Astrocyte (in vitro differentiated cells and primary cell): Measurements from ENCODE around the gene NXT2. TPM values are rescaled to one million over a fixed set of nuclear protein-coding genes. Genes with fewer than 3 reads are reported as not detected.

Source experiments
- DNase-seq: peaks from one replicate; pipeline ENCODE4 v3.0.0-alpha.2; 2010; ENCODE audit warnings: low read depth
- FAIRE-seq: peaks from 2 replicates; lab custom pipeline; 2011; peaks lifted over from hg19 to GRCh38; lab: Jason Lieb, UNC
- H2AFZ ChIP-seq: 2 replicates; pipeline ENCODE4 v1.6.0; 2012; ENCODE audit warnings: low read depth, low read length, inconsistent platforms
- H3K27ac ChIP-seq: 2 replicates; pipeline ENCODE4 v1.5.1; 2011; ENCODE audit warnings: low read depth, low read length, inconsistent platforms
- H3K27me3 ChIP-seq: 2 replicates; pipeline ENCODE4 v1.6.0; 2011; ENCODE audit warnings: low read length, inconsistent platforms; ENCODE audit not compliant: insufficient read depth
- H3K36me3 ChIP-seq: 2 replicates; pipeline ENCODE4 v1.5.1; 2011; ENCODE audit warnings: low read length, inconsistent platforms; ENCODE audit not compliant: insufficient read depth
- H3K4me1 ChIP-seq: 2 replicates; pipeline ENCODE4 v1.5.1; 2011; ENCODE audit warnings: low read length, inconsistent platforms; ENCODE audit not compliant: insufficient read depth
- H3K4me2 ChIP-seq: 2 replicates; pipeline ENCODE4 v1.6.0; 2012; ENCODE audit warnings: low read length, inconsistent platforms
- H3K4me3 ChIP-seq: 2 replicates; pipeline ENCODE4 v1.5.1; 2011; ENCODE audit warnings: low read depth, mild to moderate bottlenecking, low read length, inconsistent platforms; ENCODE audit not compliant: insufficient read depth
- H3K79me2 ChIP-seq: 2 replicates; pipeline ENCODE4 v1.6.0; 2012; ENCODE audit warnings: mild to moderate bottlenecking, low read length, inconsistent platforms; ENCODE audit not compliant: insufficient read depth
- H3K9ac ChIP-seq: 2 replicates; pipeline ENCODE4 v1.6.0; 2012; ENCODE audit warnings: mild to moderate bottlenecking, low read length, inconsistent platforms
- H3K9me3 ChIP-seq: 2 replicates; pipeline ENCODE4 v1.5.1; 2012; ENCODE audit warnings: low read depth, mild to moderate bottlenecking, low read length, inconsistent platforms; ENCODE audit not compliant: insufficient read depth
- H4K20me1 ChIP-seq: 2 replicates; pipeline ENCODE4 v1.6.0; 2012; ENCODE audit warnings: low read length, inconsistent platforms; ENCODE audit not compliant: insufficient read depth
- H3K27ac Mint-ChIP-seq: one replicate; pipeline ENCODE4 v1.8.0; 2021; ENCODE audit warnings: mild to moderate bottlenecking, mixed read lengths; ENCODE audit not compliant: unreplicated experiment
- H3K27me3 Mint-ChIP-seq: one replicate; pipeline ENCODE4 v1.8.0; 2021; ENCODE audit warnings: low read depth, mixed read lengths; ENCODE audit not compliant: unreplicated experiment
- H3K36me3 Mint-ChIP-seq: one replicate; pipeline ENCODE4 v1.8.0; 2021; ENCODE audit warnings: low read depth, mixed read lengths; ENCODE audit not compliant: unreplicated experiment
- H3K4me1 Mint-ChIP-seq: one replicate; pipeline ENCODE4 v1.8.0; 2021; ENCODE audit warnings: low read depth, mixed read lengths; ENCODE audit not compliant: unreplicated experiment
- H3K4me3 Mint-ChIP-seq: one replicate; pipeline ENCODE4 v1.8.0; 2021; ENCODE audit warnings: mild to moderate bottlenecking, moderate library complexity, mixed read lengths; ENCODE audit not compliant: unreplicated experiment
- H3K9me3 Mint-ChIP-seq: one replicate; pipeline ENCODE4 v1.8.0; 2021; ENCODE audit warnings: mild to moderate bottlenecking, mixed read lengths; ENCODE audit not compliant: unreplicated experiment
- CTCF ChIP-seq: IDR thresholded peaks from 2 replicates; pipeline ENCODE4 v1.5.1; 2011; ENCODE audit warnings: low read depth, mild to moderate bottlenecking, inconsistent platforms, low read length, moderate library complexity; ENCODE audit not compliant: insufficient read depth
- EZH2 ChIP-seq: IDR thresholded peaks from 2 replicates; pipeline ENCODE4 v1.6.1; 2012; ENCODE audit warnings: mild to moderate bottlenecking, low read length, inconsistent platforms; ENCODE audit not compliant: insufficient read depth
- total RNA-seq: library from RNA; stranded (reverse); gene quantifications from 2 replicates; pipeline ENCODE4 v1.2.1, GENCODE V29; 2021

The NXT2 gene
- total RNA-seq, 1 donor from 2014 or later: 3.9 TPM

- DNase-seq: no peak
- H4K20me1 ChIP-seq: no peaks in the 10 kb centered on the region
- Mint-ChIP-seq H3K36me3 (no peaks in the 10 kb centered on the region), H3K4me1 (no peaks in the 10 kb centered on the region), H3K27ac (no peak overlapping the region), H3K27me3 (peaks cover 4% of the 10 kb centered on the region), H3K9me3 (no peaks in the 10 kb centered on the region), H3K4me3 (no peak overlapping the region)
- H3K27me3 ChIP-seq: no peaks in the 10 kb centered on the region
- no peak overlapping the region for H3K27ac ChIP-seq
- no peaks in the 10 kb centered on the region for H3K79me2 ChIP-seq
- no peaks in the 10 kb centered on the region for H3K4me1 ChIP-seq
- no peak overlapping the region for H3K9ac ChIP-seq
- no peak overlapping the region for H2AFZ ChIP-seq
- no peak overlapping the region for H3K4me3 ChIP-seq
- H3K36me3 ChIP-seq: no peaks in the 10 kb centered on the region
- no peak for FAIRE-seq
- TF ChIP-seq EZH2 (no peak), CTCF (no peak)
- no peak overlapping the region for H3K4me2 ChIP-seq
- H3K9me3 ChIP-seq: no peaks in the 10 kb centered on the region
Observed at GRCh38 chrX:109590176-109590575, 53.5 kb downstream of the NXT2 start.

Other genes starting within 250 kb of the NXT2 start
- not detected in 2 replicates for gene GUCY2F, start 54.8 kb upstream of the NXT2 start, total RNA-seq
- 0.46 and 1.3 TPM in 2 replicates for gene KCNE5, start 88.3 kb downstream of the NXT2 start, total RNA-seq
- 84.5 and 99.4 TPM in 2 replicates for gene ACSL4, start 196.4 kb downstream of the NXT2 start, total RNA-seq